Osteocyte (in vitro differentiated cells): ENCODE measurements around the gene CEP68. TPM values are rescaled to one million over a fixed set of nuclear protein-coding genes. Genes with fewer than 3 reads are reported as not detected.

ENCODE experiments used
- DNase-seq: peaks from one replicate; pipeline ENCODE4 v3.0.0; 2021; ENCODE audit warnings: mixed read lengths; ENCODE audit not compliant: unreplicated experiment; ENCODE audit errors: extremely low spot score
- H3K27ac Mint-ChIP-seq: one replicate; pipeline ENCODE4 v1.8.0; 2021; ENCODE audit warnings: mild to moderate bottlenecking, mixed read lengths; ENCODE audit not compliant: unreplicated experiment
- H3K27me3 Mint-ChIP-seq: one replicate; pipeline ENCODE4 v1.8.0; 2021; ENCODE audit warnings: mixed read lengths; ENCODE audit not compliant: unreplicated experiment
- H3K36me3 Mint-ChIP-seq: one replicate; pipeline ENCODE4 v1.8.0; 2021; ENCODE audit warnings: mixed read lengths; ENCODE audit not compliant: unreplicated experiment
- H3K4me1 Mint-ChIP-seq: one replicate; pipeline ENCODE4 v1.8.0; 2021; ENCODE audit warnings: mixed read lengths; ENCODE audit not compliant: unreplicated experiment
- H3K4me3 Mint-ChIP-seq: one replicate; pipeline ENCODE4 v1.8.0; 2021; ENCODE audit warnings: mild to moderate bottlenecking, moderate library complexity, mixed read lengths; ENCODE audit not compliant: unreplicated experiment
- H3K9me3 Mint-ChIP-seq: one replicate; pipeline ENCODE4 v1.8.0; 2021; ENCODE audit warnings: mixed read lengths; ENCODE audit not compliant: unreplicated experiment
- total RNA-seq: library from RNA; stranded (reverse); gene quantifications from 2 replicates; pipeline ENCODE4 v1.2.1, GENCODE V29; 2021
- TF ChIP-seq, protein P1 (sequence below): fragments of 200-600 bp; sonication (generic); IDR thresholded peaks from 2 replicates; pipeline ENCODE4 v1.5.0; 2021; ENCODE audit warnings: antibody characterized with exemption, mild to moderate bottlenecking, moderate library complexity

CEP68 gene
- total RNA-seq, 1 donor from 2014 or later, result 20.7 TPM

DNA sequence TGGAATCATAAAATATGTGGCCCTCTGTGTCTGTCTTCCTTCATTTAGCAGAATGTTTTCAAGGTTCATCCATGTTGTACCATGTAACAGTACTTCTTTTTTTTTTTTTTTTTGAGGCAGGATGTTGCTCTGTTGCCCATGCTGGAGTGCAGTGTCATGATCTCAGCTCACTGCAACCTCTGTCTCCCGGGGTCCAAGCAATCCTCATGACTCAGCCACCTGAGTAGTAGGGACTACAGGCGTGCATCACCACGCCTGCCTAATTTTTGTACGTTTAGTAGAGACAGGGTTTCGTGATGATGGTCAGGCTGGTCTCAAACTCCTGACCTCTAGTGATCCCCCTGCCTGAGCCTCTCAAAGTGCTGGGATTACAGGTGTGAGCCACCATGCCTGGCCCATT lies 42.5 kb downstream of the CEP68 start:
- H3K27ac Mint-ChIP-seq, result no peak overlapping the region
- H3K36me3 Mint-ChIP-seq, result peaks cover 29% of the 10 kb centered on the region
- DNase-seq, result no peak
- peaks cover 11% of the 10 kb centered on the region for H3K4me1 Mint-ChIP-seq
- H3K9me3 Mint-ChIP-seq, result no peaks in the 10 kb centered on the region
- no peak overlapping the region for H3K4me3 Mint-ChIP-seq
- TF ChIP-seq, protein P1, sequence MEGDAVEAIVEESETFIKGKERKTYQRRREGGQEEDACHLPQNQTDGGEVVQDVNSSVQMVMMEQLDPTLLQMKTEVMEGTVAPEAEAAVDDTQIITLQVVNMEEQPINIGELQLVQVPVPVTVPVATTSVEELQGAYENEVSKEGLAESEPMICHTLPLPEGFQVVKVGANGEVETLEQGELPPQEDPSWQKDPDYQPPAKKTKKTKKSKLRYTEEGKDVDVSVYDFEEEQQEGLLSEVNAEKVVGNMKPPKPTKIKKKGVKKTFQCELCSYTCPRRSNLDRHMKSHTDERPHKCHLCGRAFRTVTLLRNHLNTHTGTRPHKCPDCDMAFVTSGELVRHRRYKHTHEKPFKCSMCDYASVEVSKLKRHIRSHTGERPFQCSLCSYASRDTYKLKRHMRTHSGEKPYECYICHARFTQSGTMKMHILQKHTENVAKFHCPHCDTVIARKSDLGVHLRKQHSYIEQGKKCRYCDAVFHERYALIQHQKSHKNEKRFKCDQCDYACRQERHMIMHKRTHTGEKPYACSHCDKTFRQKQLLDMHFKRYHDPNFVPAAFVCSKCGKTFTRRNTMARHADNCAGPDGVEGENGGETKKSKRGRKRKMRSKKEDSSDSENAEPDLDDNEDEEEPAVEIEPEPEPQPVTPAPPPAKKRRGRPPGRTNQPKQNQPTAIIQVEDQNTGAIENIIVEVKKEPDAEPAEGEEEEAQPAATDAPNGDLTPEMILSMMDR, result no peak
- no peaks in the 10 kb centered on the region for H3K27me3 Mint-ChIP-seq

DNA sequence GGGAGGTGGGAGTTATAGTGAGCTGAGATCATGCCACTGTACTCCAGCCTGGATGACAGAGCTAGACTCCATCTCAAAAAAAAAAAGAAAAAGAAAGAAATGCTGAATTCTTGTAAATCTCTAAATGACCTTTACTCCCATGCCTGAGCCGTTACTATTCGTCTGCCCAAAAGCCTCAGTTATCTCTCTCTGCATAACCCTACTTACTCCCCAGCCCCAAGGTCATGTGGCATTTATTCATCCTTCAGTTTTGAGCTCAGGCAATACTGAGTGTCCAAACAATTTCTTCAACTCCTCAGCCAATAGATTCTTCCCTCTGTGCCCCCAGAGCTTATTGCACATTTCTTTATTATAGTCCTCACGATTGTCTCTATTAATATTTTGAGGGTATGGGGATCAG lies 44.9 kb downstream of the CEP68 start:
- peaks cover 32% of the 10 kb centered on the region for H3K36me3 Mint-ChIP-seq

DNA sequence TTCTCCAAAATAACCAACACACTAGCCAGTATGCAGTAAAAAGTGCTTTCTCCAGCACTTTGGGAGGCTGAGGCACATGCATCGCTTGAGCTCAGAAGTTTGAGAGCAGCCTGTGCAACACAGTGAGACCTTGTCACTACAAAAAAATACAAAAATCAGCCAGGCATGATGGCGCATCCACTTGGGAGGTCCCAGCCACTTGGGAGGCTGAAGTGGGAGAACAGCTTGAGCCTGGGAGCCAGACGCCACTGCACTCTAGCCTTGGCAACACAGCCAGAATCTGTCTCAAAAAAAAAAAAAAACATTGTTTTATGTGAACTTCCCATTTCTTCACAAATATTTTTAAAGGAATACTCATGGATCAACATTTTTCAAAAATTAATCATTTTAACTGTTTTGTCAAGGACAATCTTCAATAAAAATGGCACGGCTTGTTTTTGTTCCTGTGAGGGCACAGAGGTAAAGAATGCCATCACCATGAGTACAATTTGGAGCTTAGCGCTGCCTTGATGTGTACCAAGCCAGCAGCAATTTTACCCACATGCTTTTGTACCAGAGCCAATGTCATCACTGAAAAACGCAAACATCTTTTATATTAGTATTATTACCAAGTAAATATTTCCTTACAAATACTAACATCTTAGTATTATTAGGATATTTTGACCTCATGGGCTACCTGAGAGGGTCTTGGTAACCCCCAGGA lies 46.9 kb downstream of the CEP68 start:
- peaks cover 22% of the 10 kb centered on the region for H3K36me3 Mint-ChIP-seq
- H3K4me3 Mint-ChIP-seq, result no peak overlapping the region
- TF ChIP-seq, protein P1, result no peak
- peaks cover 26% of the 10 kb centered on the region for H3K4me1 Mint-ChIP-seq
- DNase-seq, result no peak
- no peaks in the 10 kb centered on the region for H3K27me3 Mint-ChIP-seq
- no peaks in the 10 kb centered on the region for H3K9me3 Mint-ChIP-seq
- H3K27ac Mint-ChIP-seq, result peak overlapping the region; percentile 56

More for the DNA sequence above, 44.9 kb downstream of the CEP68 start:
- TF ChIP-seq, protein P1, result no peak
- no peak overlapping the region for H3K27ac Mint-ChIP-seq
- peaks cover 23% of the 10 kb centered on the region for H3K4me1 Mint-ChIP-seq
- no peak overlapping the region for H3K4me3 Mint-ChIP-seq
- DNase-seq, result no peak
- H3K9me3 Mint-ChIP-seq, result no peaks in the 10 kb centered on the region
- H3K27me3 Mint-ChIP-seq, result no peaks in the 10 kb centered on the region

DNA sequence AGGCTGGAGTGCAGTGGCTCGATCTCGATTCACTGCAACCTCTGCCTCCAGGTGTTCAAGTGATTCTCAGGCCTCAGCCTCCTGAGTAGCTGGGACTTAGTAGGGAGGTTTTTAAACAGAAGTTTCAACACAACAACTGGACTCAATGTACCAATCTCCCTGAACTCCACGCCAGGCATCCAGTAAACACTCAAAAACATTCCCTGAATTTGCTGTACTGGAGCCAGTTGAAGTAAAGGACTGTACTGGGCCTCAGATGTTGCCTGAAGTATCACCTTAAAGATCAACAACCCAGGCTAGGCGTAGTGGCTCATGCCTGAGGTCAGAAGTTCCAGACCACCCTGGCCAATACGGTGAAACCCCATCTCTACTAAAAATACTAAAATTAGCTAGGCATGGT lies 51.3 kb downstream of the CEP68 start:
- Mint-ChIP-seq H3K4me1 (peaks cover 28% of the 10 kb centered on the region), H3K4me3 (no peak overlapping the region), H3K9me3 (no peaks in the 10 kb centered on the region), H3K27me3 (no peaks in the 10 kb centered on the region), H3K36me3 (peaks cover 5% of the 10 kb centered on the region), H3K27ac (no peak overlapping the region)
- DNase-seq, result no peak
- TF ChIP-seq, protein P1, result no peak

DNA sequence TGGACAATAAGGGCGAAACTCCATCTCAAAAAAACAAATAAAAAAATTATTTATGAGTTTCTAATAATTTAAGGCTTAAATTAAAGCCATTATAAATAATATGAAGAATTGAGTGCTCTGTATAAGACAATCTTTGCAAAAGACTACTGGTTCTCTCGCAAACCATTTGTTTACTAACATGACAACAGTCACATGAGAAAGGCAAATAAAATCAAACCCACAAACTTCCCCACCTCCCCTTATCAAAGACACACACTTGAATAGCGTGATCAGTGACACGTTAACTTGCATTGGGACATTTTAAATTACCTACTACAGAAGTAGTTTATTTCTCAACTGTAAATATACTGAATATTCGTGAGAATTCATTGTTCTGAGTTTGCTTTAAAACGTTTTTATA lies 52.6 kb downstream of the CEP68 start:
- peaks cover 23% of the 10 kb centered on the region for H3K4me1 Mint-ChIP-seq
- TF ChIP-seq, protein P1, result no peak
- no peaks in the 10 kb centered on the region for H3K27me3 Mint-ChIP-seq
- DNase-seq, result no peak
- H3K27ac Mint-ChIP-seq, result no peak overlapping the region
- H3K9me3 Mint-ChIP-seq, result no peaks in the 10 kb centered on the region
- H3K4me3 Mint-ChIP-seq, result no peak overlapping the region
- peaks cover 5% of the 10 kb centered on the region for H3K36me3 Mint-ChIP-seq
